ENCODE results near the gene SGPL1. TPM values are rescaled to one million over a fixed set of nuclear protein-coding genes. Genes with fewer than 3 reads are reported as not detected.

SGPL1 gene
- total RNA-seq, 1 experiment from 2014 or later = 26.5 TPM

GRCh38 chr10:70810967-70811366, 4.8 kb upstream of the SGPL1 start:
- DNase-seq (ENCODE audit: low read depth) = no peak

GRCh38 chr10:70811881-70812280, 3.9 kb upstream of the SGPL1 start:
- no peak for DNase-seq (ENCODE audit: low read depth)

GRCh38 chr10:70812814-70813213, 2.9 kb upstream of the SGPL1 start:
- no peak for DNase-seq (ENCODE audit: low read depth)

- no peak for DNase-seq (ENCODE audit: low read depth)
Measured at GRCh38 chr10:70814126-70814525, 1.6 kb upstream of the SGPL1 start.

- DNase-seq (ENCODE audit: low read depth) = peak; percentile 93
Measured at GRCh38 chr10:70816220-70816894, 609 bp downstream of the SGPL1 start.

- DNase-seq (ENCODE audit: low read depth) = no peak
Measured at GRCh38 chr10:70820976-70821750, 5.4 kb downstream of the SGPL1 start.

- DNase-seq (ENCODE audit: low read depth) = no peak
Measured at GRCh38 chr10:70822076-70822820, 6.5 kb downstream of the SGPL1 start.

- peak; percentile 13 for DNase-seq (ENCODE audit: low read depth)
Measured at GRCh38 chr10:70827086-70827757, 11.5 kb downstream of the SGPL1 start.

- no peak for DNase-seq (ENCODE audit: low read depth)
Measured at GRCh38 chr10:70828923-70829322, 13.2 kb downstream of the SGPL1 start.

GRCh38 chr10:70829543-70829942, 13.8 kb downstream of the SGPL1 start:
- no peak for DNase-seq (ENCODE audit: low read depth)

- no peak for DNase-seq (ENCODE audit: low read depth)
Measured at GRCh38 chr10:70830164-70830563, 14.4 kb downstream of the SGPL1 start.

GRCh38 chr10:70832221-70832620, 16.5 kb downstream of the SGPL1 start:
- DNase-seq (ENCODE audit: low read depth) = no peak

GRCh38 chr10:70832852-70833528, 17.2 kb downstream of the SGPL1 start:
- DNase-seq (ENCODE audit: low read depth) = peak; percentile 93

GRCh38 chr10:70833601-70834000, 17.9 kb downstream of the SGPL1 start:
- no peak for DNase-seq (ENCODE audit: low read depth)

GRCh38 chr10:70834021-70834420, 18.3 kb downstream of the SGPL1 start:
- DNase-seq (ENCODE audit: low read depth) = no peak

- no peak for DNase-seq (ENCODE audit: low read depth)
Measured at GRCh38 chr10:70834441-70835151, 18.8 kb downstream of the SGPL1 start.

- no peak for DNase-seq (ENCODE audit: low read depth)
Measured at GRCh38 chr10:70836319-70836718, 20.6 kb downstream of the SGPL1 start.

- DNase-seq (ENCODE audit: low read depth) = no peak
Measured at GRCh38 chr10:70837660-70838059, 21.9 kb downstream of the SGPL1 start.

GRCh38 chr10:70838270-70838805, 22.6 kb downstream of the SGPL1 start:
- no peak for DNase-seq (ENCODE audit: low read depth)

- DNase-seq (ENCODE audit: low read depth) = no peak
Measured at GRCh38 chr10:70840836-70841235, 25.1 kb downstream of the SGPL1 start.

GRCh38 chr10:70843333-70843732, 27.6 kb downstream of the SGPL1 start:
- no peak for DNase-seq (ENCODE audit: low read depth)

All from M059J (cell line).